ENCODE data around the gene PIP.
"Not testable (repeated sequence)": the region's sequence is repeated elsewhere in the genome, so short reads cannot be mapped to it uniquely, and the experiment has no call there.

PIP gene

GRCh38 chr7:143176128-143176527, 44.3 kb downstream of the PIP start:
- FAIRE-seq (no peak), DNase-seq (ENCODE audit: insufficient read length, low spot score) (no peak)

DNA sequence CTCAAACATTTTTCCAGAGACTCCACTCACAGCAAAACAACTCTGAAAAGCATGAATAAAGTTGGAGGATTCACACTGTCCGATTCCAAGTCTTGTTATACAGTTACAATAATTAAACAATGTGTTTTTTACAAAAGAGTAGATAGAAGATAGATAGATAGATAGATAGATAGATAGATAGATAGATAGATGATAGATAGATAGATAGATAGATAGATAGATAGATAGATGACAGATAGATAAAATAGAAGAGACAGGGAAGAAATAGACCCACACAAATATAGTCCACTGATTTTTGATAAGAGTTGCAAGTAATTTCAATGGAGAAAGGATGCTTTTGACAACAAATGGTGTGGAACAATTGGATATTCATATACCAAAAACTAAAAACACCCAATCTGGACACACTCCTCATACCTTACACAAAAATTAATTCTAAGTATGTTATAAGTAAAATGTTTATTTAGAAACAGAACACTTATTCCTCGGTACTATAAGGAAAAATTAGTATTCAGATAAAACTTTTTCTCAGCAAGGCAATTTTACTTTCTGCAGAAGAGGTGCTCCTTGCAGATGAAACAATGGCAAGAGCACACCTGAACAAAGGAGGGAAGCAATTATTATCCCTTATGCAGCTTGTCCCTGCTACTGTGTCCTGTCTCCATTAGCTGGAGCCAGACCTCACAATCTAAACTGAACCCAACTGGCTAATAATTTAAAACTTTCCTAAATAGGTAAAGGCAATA, 45.7 kb downstream of the PIP start:
- FAIRE-seq (no peak), DNase-seq (ENCODE audit: insufficient read length, low spot score) (no peak)

DNA sequence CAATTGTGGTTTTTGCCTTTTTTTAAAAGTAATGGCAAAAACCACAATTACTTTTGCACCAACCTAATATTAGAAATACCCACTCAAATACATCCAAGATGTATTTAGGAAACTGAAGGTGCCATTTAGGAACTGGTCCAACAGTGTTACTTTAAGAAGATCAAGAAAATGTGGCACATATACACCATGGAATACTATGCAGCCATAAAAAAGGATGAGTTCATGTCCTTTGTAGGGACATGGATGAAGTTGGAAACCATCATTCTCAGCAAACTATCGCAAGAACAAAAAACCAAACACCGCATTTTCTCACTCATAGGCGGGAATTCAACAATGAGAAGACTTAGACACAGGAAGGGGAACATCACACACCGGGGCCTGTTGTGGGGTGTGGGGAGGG, 48.9 kb downstream of the PIP start:
- FAIRE-seq; DNase-seq (ENCODE audit: insufficient read length, low spot score): not testable (repeated sequence)

DNA sequence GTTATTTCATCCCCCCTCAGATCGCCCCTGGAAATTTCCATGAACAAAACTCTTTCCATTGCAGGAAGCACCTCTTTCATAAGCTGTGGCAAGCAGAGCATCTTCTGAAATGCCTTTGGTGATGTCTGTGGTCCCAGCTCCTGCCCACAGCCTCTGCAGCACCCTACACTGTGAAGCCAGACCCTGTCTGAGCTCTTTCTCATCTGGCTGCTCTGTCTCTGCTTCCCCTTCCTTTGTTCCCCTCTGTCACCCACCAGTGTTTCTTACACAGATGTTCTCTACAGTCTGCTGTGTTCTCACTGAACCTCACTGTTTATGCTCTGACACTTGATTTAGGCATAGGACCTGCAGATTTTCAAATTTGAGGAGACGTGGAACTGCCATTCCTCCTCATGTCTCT, 49.5 kb downstream of the PIP start:
- no peak for FAIRE-seq
- no peak for DNase-seq (ENCODE audit: insufficient read length, low spot score)

- FAIRE-seq (no peak), DNase-seq (ENCODE audit: insufficient read length, low spot score) (no peak)
Measured at GRCh38 chr7:143183024-143183423, 51.1 kb downstream of the PIP start, which contains the start of gene TAS2R39. TAS2R39 (plus strand) TSS chr7:143183419; CDS start chr7:143183419, 0 bp downstream.

DNA sequence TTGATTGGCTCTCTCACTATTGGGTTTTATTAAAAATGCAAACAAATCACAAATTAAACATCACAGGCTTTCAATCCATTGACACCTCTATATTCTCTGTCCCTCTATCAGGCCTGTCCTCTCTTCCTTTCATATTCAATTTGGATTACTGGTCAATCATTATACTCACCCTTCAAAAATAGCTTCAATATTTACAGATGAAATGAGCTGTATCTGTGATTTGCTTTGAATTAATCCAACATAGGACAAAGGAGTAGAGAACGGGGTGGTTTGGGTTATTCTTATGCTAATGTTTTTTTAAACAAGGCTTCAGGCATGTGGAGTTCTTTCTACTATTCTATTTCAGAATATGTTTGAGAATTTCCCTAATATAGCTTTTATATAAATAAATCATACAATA, 53.7 kb downstream of the PIP start:
- FAIRE-seq: no peak

DNA sequence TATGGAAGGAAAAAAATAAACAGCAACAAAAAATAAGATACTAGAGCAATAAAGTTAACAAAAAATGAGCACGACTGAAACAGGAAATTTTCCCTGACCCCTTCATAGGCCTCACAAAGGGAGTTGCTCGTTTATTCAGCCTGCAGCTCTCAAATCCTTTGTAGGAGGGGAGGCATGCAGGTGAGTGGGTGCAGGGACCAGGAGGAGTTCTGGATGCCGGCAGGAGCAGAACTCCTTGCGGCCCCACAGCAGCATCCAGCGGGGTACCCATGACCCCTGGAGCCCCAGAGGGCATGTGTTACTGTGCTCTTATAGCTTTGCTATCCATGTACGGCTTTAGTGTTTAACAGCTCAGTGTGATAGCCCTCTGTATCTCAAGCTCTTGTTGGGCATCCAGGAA, 57.1 kb downstream of the PIP start:
- DNase-seq (ENCODE audit: insufficient read length, low spot score) (no peak), FAIRE-seq (no peak)

More for the DNA sequence above, 53.7 kb downstream of the PIP start:
- DNase-seq (ENCODE audit: insufficient read length, low spot score): no peak

All from HTR-8/SVneo (cell line).